Stimulated activated CD8-positive, alpha-beta memory T cell treated with anti-CD3 and anti-CD28 coated beads, Interleukin-15, amount 100 ng/mL, for 24 hours (primary cell): Measurements from ENCODE around the gene KCTD5.
A peak's percentile ranks its signal among the peaks of the same experiment; 100 is the strongest.
"Not testable (repeated sequence)": the region's sequence is repeated elsewhere in the genome, so short reads cannot be mapped to it uniquely, and the experiment has no call there.

Source experiments
- DNase-seq: peaks from one replicate; pipeline ENCODE4 v3.0.0-alpha.2; 2020; ENCODE audit warnings: low read depth

Gene KCTD5, protein sequence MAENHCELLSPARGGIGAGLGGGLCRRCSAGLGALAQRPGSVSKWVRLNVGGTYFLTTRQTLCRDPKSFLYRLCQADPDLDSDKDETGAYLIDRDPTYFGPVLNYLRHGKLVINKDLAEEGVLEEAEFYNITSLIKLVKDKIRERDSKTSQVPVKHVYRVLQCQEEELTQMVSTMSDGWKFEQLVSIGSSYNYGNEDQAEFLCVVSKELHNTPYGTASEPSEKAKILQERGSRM

DNA sequence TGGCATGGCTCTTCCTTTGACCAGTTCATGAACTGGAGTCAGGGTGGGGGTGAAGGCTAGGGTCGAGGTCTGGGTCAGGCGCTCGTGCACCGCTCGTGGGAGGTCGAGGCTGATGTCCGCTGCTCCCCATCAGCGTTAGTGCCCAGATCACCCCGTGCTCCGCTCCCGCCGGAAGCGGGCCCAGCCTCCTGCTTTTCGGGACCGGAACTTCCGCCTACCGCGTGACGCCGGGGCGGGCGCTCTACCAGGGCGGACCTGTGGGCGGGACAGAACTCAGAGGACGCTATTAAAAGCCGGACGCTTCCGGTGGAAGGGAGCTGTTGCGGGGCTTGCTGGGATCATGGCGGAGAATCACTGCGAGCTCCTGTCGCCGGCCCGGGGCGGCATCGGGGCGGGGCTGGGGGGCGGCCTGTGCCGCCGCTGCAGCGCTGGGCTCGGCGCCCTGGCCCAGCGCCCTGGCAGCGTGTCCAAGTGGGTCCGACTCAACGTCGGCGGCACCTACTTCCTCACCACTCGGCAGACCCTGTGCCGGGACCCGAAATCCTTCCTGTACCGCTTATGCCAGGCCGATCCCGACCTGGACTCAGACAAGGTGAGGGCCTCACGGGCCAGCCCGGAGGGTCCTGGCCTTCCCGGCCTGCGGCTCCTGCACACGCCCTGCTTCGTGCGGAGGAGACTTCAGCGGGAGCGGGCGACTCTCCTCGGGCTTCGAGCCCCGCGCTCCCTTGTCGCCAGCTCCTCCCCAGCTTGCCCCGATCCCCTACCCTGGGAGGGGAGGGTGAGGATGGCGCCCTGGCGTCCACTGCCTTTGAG, at the start of gene KCTD5:
KCTD5 (plus strand) TSS at position 315 of the 813 bp plus-strand sequence; CDS start at position 341, 26 bp downstream.
- peak; percentile 94 for DNase-seq

DNA sequence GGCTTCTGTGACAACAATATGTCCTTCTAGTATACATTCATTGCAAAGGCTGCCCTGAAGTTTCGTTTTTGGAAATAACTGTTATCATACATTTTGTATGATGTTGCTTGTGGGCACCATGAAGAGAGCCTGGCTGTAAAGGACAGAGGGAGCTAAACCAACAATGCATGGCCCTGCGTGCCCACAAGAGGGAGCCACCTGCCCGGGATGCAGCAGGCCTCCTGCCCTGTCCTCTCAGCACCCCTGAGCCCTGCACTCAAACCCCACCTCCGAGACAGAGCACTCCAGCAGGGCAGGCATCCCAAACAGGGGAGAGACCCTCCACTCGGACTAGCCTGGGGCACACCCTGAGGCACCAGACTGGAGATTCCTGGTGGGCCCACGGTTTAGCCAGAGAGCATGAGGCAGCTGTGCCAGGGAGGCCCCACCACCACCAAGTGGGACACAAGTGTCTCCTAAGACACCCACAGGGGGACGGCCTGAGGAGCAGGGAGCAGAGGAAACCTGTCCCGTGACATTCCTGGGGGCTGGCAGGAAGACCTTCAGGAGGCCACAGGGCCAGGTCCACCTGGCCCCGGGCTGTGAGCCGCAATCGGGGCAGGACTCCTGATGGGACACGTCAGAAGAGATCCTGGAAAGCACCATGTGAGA, 43.1 kb upstream of the KCTD5 start:
- not testable (repeated sequence) for DNase-seq

DNA sequence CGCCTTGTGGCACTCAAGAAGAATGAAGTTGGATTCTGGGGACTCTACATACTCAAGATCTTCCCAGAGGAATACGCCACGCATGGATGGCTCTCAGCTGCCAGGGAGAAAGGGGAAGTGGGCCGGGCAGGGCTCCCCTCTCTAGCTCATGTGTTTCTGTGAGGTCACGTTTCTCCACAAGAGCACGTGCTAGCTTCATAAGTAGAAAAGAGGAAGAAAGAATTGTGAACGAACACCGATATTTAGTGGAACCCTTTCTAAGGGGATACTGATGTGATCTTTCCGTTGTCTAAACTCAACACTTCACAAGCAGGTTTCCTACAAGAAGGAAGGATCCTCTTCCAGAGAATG, 42.6 kb upstream of the KCTD5 start:
- DNase-seq, result not testable (repeated sequence)

DNA sequence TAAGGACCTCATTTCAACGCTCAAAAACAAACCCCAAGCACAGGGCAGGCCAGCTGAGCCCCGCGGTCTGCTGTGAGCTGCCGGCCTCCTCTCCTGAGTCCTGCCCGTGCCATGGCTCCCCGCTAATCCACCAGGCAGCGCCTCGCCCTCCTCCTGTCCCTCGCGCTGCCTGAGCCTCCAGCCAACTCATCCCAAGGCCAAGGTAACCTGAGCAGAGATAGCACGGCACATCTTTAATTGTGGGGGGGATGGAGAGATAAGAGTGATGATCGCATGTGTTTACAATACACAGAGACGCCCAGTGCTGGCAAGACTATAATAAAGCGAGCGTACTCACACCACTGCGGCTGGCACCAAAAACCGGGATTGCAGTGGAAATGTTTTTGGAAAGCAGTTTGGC, 39.8 kb upstream of the KCTD5 start:
- not testable (repeated sequence) for DNase-seq

DNA sequence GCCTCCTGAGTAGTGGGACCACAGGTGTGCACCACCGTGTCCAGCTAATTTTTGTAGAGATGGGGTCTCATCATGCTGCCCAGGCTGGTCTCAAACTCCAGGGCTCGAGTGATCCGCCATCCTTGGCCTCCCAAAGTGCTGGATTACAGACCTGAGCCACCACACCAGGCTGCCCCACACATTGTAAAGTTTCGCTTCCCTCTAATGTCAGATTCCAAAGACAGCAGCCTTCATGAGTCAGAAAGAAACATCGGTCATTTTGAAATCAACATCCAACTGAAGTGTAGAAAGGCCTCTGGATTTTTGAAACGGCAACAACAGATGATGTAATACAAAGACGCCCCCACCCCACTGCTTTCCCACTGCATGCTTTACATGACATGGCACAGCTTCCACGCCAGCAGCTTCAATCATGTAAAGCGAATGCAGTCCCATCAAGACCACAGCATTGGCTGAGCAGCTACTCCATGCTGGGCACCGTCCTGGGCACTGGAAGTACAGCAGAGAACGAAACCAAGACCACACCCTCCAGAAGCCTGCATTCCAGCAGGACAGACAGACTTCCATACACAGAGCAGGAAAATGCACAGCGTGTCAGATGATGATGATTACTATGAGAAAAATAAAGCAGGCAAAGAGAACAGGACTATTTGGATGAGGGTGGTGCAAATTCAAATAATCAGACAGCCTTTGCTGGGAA, 37.4 kb upstream of the KCTD5 start:
- not testable (repeated sequence) for DNase-seq

DNA sequence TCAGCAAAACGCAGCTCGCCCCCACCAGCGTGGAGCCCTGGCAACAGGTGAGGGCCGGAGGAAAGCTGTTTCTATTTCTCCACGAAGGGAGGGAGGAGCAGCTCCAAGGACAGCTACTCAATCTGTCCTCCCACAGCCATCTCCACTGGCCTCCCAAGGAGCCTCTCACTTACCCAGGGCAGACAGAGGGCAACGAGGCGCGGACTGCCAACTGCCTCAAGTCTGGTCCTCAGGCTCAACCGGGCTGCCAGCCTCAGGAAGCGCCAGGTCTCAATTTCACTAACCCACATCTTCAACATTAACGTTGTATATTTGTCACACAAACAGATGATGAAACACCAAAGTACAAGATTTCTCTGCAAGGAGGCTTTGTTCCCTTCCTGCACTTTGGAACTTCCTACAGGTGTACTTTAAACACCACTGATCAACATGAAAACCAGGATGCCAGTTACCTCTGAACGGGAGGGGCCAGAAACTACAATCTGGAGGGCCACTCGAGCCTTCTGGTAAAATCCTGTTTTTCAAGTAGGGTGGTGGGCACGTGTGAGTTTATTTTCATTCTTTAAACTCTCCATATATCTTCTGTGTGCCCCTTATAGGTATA, 31.0 kb upstream of the KCTD5 start:
- DNase-seq, result not testable (repeated sequence)

DNA sequence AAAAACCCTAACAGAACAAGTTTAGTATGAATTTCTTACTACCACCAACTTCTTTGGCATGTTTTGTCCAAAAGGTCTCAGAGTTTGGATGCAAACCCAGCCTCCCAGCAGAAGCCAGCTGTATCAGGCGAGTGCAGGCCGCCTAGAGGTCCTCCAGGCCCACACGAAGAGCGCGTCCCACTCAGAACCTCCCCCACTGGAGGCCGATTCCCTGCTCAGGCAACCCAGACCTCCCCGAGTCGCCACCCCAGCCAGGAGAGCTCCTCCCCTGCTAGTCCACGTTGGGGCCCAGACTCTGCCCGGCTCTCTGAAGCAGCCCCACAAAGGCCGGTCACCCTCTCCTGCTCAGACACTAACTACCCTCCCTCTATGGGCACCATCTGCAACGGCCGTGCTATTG, 28.4 kb upstream of the KCTD5 start:
- not testable (repeated sequence) for DNase-seq

DNA sequence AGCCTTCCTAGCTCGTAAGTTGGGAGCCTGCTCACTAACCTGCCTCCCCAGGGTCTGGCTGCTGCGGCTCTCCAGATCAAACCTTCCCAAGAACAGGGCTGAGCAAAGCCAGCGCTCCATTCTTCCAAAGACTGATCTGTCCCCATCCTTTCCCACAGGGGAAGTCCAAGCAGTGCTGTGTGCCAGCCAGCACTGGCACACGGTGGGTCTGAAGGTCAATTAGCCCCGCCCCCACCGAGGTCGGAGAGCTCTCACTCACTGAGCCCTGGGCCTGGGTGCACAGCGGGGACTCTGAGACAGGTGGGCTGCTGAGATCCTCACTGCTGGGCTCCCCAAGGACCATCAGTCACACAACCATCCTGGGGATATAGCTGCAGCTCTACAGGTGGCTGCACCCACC, 27.4 kb upstream of the KCTD5 start:
- DNase-seq, result not testable (repeated sequence)

DNA sequence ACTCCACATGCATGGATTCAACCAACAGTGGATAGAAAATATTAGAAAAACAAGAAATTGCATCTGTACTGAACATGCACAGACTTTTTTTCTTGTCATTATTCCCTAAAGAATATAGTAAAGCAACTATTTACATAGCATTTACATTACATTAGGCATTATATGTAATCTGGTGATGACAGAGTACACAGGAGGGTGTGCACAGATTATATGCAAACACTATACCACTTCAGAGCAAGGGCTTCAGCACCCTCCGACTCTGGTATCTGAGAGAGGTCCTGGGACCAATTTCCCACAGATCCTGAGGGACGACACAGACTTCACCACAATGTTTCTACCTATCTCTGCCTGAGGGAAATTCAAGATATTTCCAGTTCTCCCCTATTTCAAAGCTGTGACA, 25.3 kb upstream of the KCTD5 start:
- DNase-seq, result no peak

DNA sequence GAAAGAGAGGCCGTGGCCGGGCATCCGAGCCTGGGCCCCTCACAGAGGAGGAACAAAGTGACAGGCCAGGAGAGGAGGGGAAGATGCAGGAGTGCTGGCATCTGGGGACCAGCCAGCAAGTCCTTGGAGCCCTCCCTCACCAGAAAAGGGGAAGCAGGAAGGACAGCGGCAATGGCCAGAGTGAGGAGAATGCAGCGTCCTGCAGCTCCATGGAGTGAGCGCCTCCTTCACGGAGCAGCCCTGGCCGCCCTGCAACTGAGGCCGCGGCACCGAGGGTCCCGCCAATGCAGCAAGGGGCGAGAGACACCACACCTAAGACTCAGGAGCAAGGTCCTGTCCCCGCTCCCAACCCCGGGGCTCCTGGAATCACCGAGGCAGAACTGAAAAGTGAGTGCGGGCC, 24.5 kb upstream of the KCTD5 start:
- DNase-seq, result not testable (repeated sequence)

DNA sequence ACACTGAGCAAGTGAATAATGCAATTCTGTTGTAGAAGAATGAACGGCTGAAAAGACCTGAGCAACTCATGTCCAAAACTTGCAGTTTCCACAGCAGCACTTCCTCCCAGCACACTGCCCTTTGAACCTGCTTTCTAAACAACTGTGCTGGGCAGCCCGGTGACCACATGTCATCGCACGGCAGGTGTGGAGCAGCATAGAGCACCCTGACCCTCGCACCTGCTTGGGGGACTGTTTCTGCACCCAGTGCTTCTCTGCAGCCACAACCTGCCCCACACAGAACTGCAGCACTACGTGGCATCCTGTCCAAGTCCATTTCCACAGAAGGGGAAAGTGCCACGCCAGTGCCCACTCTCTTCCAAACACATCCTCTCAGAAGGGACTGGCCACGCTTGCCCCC, 22.8 kb upstream of the KCTD5 start:
- not testable (repeated sequence) for DNase-seq

DNA sequence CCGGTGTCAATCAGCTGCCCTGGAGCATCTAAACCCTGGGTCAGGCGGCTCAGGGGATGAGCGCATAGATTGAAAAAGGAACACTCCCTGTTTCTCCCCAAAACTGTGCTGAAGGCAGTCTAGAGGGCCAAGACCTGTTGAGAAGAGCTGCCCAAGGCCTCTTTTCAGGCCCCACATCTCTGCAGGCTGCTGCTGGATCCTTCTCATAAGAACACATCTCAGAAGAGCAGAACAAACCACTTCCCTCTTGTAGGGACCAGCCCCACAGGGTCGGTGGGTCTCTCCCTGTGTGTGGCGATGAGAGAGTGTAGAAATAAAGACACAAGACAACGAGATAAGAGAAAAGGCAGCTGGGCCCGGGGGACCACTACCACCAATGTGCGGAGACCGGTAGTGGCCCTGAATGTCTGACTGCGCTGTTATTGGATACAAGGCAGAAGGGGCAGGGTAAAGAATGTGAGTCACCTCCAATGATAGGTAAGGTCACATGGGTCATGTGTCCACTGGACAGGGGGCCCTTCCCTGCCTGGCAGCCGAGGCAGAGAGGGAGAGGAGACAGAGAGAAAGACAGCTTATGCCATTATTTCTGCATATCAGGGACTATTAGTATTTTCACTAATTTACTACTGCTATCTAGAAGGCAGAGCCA, 22.2 kb upstream of the KCTD5 start:
- not testable (repeated sequence) for DNase-seq

DNA sequence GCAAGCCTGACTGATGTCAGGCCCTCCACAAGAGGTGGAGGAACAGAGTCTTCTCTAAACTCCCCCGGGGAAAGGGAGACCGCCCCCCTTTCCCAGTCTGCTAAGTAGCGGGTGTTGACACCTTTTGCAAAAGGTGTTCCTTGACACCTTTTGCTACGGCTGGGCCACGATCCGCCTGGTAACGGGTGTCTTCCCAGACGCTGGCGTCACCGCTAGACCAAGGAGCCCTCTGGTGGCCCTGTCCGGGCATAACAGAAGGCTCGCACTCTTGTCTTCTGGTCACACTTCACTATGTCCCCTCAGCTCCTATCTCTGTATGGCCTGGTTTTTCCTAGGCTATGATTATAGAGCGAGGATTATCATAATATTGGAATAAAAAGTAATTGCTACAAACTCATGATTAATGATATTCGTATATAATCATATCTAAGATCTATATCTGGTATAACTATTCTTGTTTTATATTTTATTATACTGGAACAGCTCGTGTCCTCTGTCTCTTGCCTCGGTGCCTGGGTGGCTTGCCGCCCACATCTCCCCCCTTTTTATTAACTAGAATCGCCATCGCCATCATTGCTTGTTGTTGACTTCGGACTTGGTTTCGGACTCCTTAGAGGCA, 21.5 kb upstream of the KCTD5 start:
- DNase-seq, result not testable (repeated sequence)

DNA sequence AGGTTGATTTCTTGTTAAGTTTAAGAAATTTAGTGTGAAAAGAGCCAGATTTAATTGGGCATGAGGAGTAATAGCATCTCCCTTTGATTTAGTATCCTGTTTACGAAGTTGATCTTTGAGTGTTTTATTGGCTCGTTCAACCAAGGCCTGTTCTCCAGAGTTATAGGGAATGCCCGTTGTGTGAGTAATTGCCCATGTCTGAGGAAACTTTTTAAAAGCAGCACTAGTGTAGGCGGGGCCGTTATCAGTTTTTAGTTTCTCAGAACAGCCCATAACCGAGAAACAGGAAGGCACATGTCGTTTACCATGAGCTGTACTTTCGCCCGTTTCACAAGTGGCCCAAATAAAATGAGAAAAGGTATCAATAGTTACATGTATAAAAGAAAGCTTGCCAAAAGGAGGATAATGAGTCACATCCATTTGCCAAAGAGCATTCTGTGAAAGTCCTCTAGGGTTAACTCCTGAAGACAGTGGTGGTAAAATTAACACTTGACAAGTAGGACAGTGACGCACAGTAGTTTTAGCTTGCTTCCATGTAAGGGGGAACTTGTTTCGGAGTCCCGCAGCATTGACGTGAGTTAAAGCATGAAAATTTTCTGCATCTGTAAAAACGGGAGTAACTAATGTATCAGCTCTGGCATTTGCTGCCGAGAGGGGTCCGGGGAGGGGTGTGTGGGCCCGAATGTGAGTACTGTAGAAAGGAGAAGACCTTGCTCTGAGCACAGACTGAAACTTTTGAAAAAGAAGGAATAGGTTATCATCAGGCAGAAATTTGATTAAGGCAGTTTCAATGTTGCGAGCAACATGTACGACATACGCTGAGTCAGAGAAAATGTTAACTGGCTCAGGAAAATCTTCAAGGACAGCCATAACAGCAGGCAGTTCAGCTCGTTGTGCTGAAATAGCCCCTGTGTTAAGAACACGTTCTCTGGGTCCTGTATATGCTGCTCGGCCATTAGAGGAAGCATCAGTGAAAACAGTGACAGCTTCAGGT, 18.5 kb upstream of the KCTD5 start:
- DNase-seq, result no peak

DNA sequence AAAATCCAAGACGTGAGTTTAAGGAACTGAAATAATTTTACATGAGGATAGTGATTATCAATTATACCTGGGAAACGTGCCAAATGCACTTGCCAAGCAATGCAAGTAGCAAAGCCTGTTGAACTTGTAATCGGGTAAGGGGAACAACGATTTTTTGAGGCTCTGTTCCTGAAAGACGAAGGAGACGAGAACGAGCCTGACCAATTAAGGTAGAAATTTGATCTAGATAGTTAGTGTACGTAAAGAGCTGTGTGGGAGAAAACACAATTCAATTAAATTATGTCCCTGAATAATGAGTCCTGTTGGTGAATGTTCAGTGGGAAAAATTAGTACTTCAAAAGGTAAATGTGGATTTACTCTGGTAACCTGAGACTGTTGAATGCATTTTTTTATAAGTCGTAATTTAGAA, 17.7 kb upstream of the KCTD5 start:
- no peak for DNase-seq

DNA sequence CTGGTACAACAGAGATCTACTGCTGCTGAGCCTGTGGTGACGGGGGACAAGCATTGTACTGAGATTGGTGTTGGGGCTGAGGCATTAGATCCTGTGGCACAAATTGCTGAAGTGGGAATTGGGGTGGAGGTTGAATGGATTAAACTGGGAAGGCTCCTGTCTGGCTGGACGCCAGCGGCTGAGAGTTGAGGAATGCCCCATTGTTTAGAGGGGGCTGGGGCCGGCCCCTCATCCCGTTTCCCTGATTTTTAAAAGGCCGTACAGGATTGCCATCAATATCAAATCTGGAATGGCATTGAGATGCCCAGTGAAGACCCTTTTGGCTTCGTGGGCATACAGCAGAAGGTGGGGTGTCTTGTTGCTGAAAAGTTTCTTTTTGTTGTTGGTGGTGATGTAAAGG, 15.7 kb upstream of the KCTD5 start:
- DNase-seq, result not testable (repeated sequence)

DNA sequence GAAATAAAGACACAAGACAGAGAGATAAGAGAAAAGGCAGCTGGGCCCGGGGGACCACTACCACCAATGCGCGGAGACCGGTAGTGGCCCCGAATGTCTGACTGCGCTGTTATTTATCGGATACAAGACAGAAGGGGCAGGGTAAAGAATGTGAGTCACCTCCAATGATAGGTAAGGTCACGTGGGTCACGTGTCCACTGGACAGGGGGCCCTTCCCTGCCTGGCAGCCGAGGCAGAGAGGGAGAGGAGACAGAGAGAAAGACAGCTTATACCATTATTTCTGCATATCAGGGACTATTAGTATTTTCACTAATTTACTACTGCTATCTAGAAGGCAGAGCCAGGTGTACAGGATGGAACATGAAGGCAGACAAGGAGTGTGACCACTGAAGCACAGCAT, 12.7 kb upstream of the KCTD5 start:
- DNase-seq, result not testable (repeated sequence)

DNA sequence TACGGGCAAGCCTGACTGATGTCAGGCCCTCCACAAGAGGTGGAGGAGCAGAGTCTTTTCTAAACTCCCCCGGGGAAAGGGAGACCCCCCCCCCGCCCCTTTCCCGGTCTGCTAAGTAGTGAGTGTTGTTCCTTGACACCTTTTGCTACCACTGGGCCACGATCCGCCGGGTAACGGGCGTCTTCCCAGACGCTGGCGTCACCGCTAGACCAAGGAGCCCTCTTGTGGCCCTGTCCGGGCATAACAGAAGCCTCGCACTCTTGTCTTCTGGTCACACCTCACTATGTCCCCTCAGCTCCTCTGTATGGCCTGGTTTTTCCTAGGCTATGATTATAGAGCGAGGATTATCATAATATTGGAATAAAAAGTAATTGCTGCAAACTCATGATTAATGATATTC, 12.3 kb upstream of the KCTD5 start:
- not testable (repeated sequence) for DNase-seq

DNA sequence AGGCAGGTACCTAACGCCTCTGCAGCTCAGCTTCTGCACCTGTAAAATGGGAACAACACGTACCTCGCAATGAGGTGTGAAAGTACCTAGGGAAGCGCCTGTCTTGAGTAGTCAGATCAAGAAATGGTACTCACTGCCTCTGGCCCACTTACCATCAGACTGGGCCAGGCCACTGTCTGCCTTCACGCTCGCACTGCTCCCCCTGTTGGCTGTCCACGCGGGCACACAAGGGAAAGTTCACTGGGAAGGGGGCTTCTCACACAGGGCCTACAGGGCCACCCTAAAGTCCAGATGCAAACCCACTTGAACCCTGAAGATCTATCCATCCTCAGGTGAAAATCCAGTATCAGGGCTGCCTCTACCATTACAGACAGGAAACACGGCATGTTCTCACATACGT, 11.1 kb upstream of the KCTD5 start:
- not testable (repeated sequence) for DNase-seq

DNA sequence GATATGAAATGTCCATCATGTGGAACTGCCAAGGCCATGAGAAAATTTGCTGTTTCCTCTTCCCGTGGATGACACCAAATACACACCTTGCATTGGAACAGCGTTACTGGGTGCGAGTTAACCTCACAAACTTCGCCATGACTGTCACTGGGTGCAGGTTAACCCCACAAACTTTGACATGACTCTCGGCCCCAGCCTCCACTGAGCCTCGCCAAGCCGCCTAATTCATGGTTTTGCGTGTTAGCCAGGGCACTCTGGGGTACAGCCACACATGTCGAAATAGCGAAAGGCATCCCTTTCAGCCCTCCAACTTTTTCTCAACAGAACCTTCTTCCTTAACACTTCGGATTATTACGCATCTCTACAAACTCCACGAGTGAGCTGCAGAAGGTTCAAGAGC, 10.6 kb upstream of the KCTD5 start:
- no peak for DNase-seq
